Endothelial cell of umbilical vein (primary cell): ENCODE results near the gene BLTP3B. TPM values are rescaled to one million over a fixed set of nuclear protein-coding genes. Genes with fewer than 3 reads are reported as not detected.
A peak's percentile ranks its signal among the peaks of the same experiment; 100 is the strongest.

Experiments
- BruUV-seq: library from RNA; stranded (reverse); fragments of 400-500 nt; replicated peaks from 2 replicates; lab custom pipeline; 2021; lab: Mats Ljungman, UMichigan
- CTCF ChIA-PET: fragments of 300-600, 350-600 bp; sonication (Branson Sonifier 250); formaldehyde crosslinking; loops from one replicate; lab custom pipeline; 2021; ENCODE audit warnings: antibody characterized with exemption, inconsistent platforms; lab: Charles Lee
- POLR2A ChIA-PET: fragments of 300-600, 350-600 bp; sonication (Branson Sonifier 250); formaldehyde crosslinking; loops from one replicate; lab custom pipeline; 2021; ENCODE audit warnings: antibody characterized with exemption, inconsistent platforms; lab: Charles Lee
- DNase-seq: peaks from one replicate; pipeline ENCODE4 v3.0.0-alpha.2; 2011; ENCODE audit warnings: low read depth, low spot score
- FAIRE-seq: peaks from 2 replicates; lab custom pipeline; 2011; peaks lifted over from hg19 to GRCh38; lab: Jason Lieb, UNC
- H2AFZ ChIP-seq: 2 replicates; pipeline ENCODE4 v1.6.0; 2012; ENCODE audit warnings: low read depth, low read length, control low read depth, inconsistent platforms
- H3K27ac ChIP-seq: 2 replicates; pipeline ENCODE4 v1.5.1; 2011; ENCODE audit warnings: low read depth, mild to moderate bottlenecking, control low read depth, low read length, moderate library complexity; ENCODE audit not compliant: insufficient read depth
- H3K27me3 ChIP-seq, 2 experiments: 2 replicates each; pipeline versions ENCODE4 v1.6.0 to v1.6.1; 2011; ENCODE audit warnings: low read length in 2 of 2, mixed read lengths in 1 of 2; ENCODE audit not compliant: control insufficient read depth in 2 of 2, insufficient read depth in 2 of 2
- H3K36me3 ChIP-seq, 2 experiments: 2 replicates in 1 of 2; 3 replicates in 1 of 2; pipeline ENCODE4 v1.5.1; 2011; ENCODE audit warnings: low read length in 2 of 2, mild to moderate bottlenecking in 1 of 2, moderate library complexity in 1 of 2; ENCODE audit not compliant: control insufficient read depth in 2 of 2, insufficient read depth in 2 of 2; ENCODE audit errors: extremely low read depth in 1 of 2
- H3K4me1 ChIP-seq: 3 replicates; pipeline ENCODE4 v1.5.1; 2011; ENCODE audit warnings: mild to moderate bottlenecking, low read length; ENCODE audit not compliant: control insufficient read depth, insufficient read depth; ENCODE audit errors: extremely low read depth
- H3K4me2 ChIP-seq: 2 replicates; pipeline ENCODE4 v1.6.1; 2011; ENCODE audit warnings: low read length, control low read depth, mixed read lengths; ENCODE audit not compliant: insufficient read depth
- H3K4me3 ChIP-seq, 3 experiments: fragments of 200-600 bp in 1 of 3; sonication (generic), shearing (Covaris generic) in 1 of 3; replicated peaks in 1 of 3; 2 replicates each; pipeline ENCODE4 v1.5.1; 2011 to 2016; ENCODE audit warnings: control low read depth in 3 of 3, low read length in 3 of 3, mild to moderate bottlenecking in 2 of 3, inconsistent platforms in 1 of 3, low read depth in 1 of 3, moderate library complexity in 1 of 3; ENCODE audit not compliant: insufficient read depth in 1 of 3
- H3K79me2 ChIP-seq: 2 replicates; pipeline ENCODE4 v1.6.0; 2012; ENCODE audit warnings: low read length, inconsistent platforms; ENCODE audit not compliant: control insufficient read depth, insufficient read depth
- H3K9ac ChIP-seq: replicated peaks from 2 replicates; pipeline ENCODE3; 2011; ENCODE audit warnings: low read length, control low read depth; ENCODE audit not compliant: insufficient read depth; ENCODE audit errors: extremely low read depth
- H3K9me1 ChIP-seq: replicated peaks from 3 replicates; pipeline ENCODE4 v1.6.0; 2011; ENCODE audit warnings: mild to moderate bottlenecking, low read length; ENCODE audit not compliant: control insufficient read depth, insufficient read depth; ENCODE audit errors: extremely low read depth
- H3K9me3 ChIP-seq: replicated peaks from 2 replicates; pipeline ENCODE4 v1.5.1; 2012; ENCODE audit warnings: low read length, inconsistent platforms; ENCODE audit not compliant: control insufficient read depth, insufficient read depth
- H4K20me1 ChIP-seq: replicated peaks from 2 replicates; pipeline ENCODE3; 2011; ENCODE audit warnings: mild to moderate bottlenecking, low read length; ENCODE audit not compliant: control insufficient read depth, insufficient read depth; ENCODE audit errors: extremely low read depth
- CTCF ChIP-seq, 2 donors: IDR thresholded peaks; 1 replicate in 1 of 2; 2 replicates in 1 of 2; pipeline ENCODE4 v1.5.1; 2011; ENCODE audit warnings: low read length in 2 of 2, mild to moderate bottlenecking in 2 of 2, moderate library complexity in 2 of 2, control low read depth in 1 of 2, inconsistent platforms in 1 of 2, low read depth in 1 of 2; ENCODE audit not compliant: insufficient read depth in 1 of 2; ENCODE audit errors: extremely low read depth in 1 of 2
- FOS ChIP-seq: IDR thresholded peaks from 2 replicates; pipeline ENCODE4 v1.6.1; 2011; ENCODE audit warnings: mild to moderate bottlenecking, low read length, moderate library complexity, borderline replicate concordance; ENCODE audit not compliant: insufficient read depth
- MAX ChIP-seq: IDR thresholded peaks from 2 replicates; pipeline ENCODE4 v1.6.1; 2011; ENCODE audit not compliant: insufficient read depth, insufficient read length
- POLR2A ChIP-seq: IDR thresholded peaks from 2 replicates; pipeline ENCODE4 v1.6.1; 2012; ENCODE audit warnings: low read depth, mild to moderate bottlenecking, control low read depth, low read length
- dilution Hi-C: fragments of 300-500 bp; cut with MboI; formaldehyde crosslinking; loops from one replicate; pipeline ENCODE4 v1.15.0; 2019; ENCODE audit warnings: low sequenced_read_pairs; ENCODE audit not compliant: extremely low pct_ligation_motif_present
- intact Hi-C: fragments of 100-400 bp; cut with micrococcal nuclease; formaldehyde crosslinking; loops from one replicate; pipeline ENCODE4 v1.10.0; 2022
- polyA plus RNA-seq, 4 experiments: library from polyadenylated mRNA; depleted of rRNA in 3 of 4; stranded (reverse) in 3 of 4; unstranded in 1 of 4; fragments of >200 nt; gene quantifications; 2 replicates each; pipeline versions ENCODE4 v1.2.1 to v1.2.3, GENCODE V29; 2011 to 2012; ENCODE audit warnings: missing spikeins in 1 of 4
- total RNA-seq: library from RNA; stranded (reverse); gene quantifications from 2 replicates; pipeline ENCODE4 v1.2.3, GENCODE V29; 2021

Gene BLTP3B
- total and polyA plus RNA-seq, 2 donors (not counting 3 experiments of a cell fraction or from before 2014, with no cell fraction given): 5.4 to 17.9 TPM

- Histone ChIP-seq H3K36me3 (no peaks in the 10 kb centered on the region), H3K27me3 (peaks cover 0 to 2% of the 10 kb centered on the region in 2 experiments), H3K27ac (no peak overlapping the region), H3K4me3 (peak overlapping the region in 1 of 3 experiments; percentile 0), H3K9me3 (no peaks in the 10 kb centered on the region), H3K4me1 (no peaks in the 10 kb centered on the region), H3K79me2 (no peaks in the 10 kb centered on the region), H4K20me1 (no peaks in the 10 kb centered on the region), H3K9me1 (no peaks in the 10 kb centered on the region), H2AFZ (peak overlapping the region; percentile 51), H3K4me2 (no peak overlapping the region), H3K9ac (no peak overlapping the region)
- ChIA-PET CTCF (interaction anchor here (0.6 to 2.6 kb wide), 7 partner anchors 8 to 240 kb away, joined by 3 to 26 read pairs (median 3); no protein-coding TSS in a partner anchor), POLR2A (no interaction called here)
- DNase-seq (no peak), FAIRE-seq (no peak)
- TF ChIP-seq MAX: no peak
- TF ChIP-seq CTCF (IDR thresholded peaks at IDR 0.05; ENCODE audit: extremely low read depth in 1 of 2, insufficient read depth in 1 of 2, low read depth in 1 of 2, low read length in 2 of 2): no peak
- TF ChIP-seq POLR2A: no peak
- TF ChIP-seq FOS: no peak
- BruUV-seq: no TSS peak
- dilution Hi-C loops (no loop called here), intact Hi-C loops (no loop called here)
Observed at GRCh38 chr12:100164153-100164704, 21.6 kb upstream of the BLTP3B start.
